Measurements from ENCODE around the gene ARHGDIB. TPM values are rescaled to one million over a fixed set of nuclear protein-coding genes. Genes with fewer than 3 reads are reported as not detected.

The ARHGDIB gene
- total and polyA plus RNA-seq, 2 of the 13 experiments (the other 11 are each of a cell fraction or from before 2014, with no cell fraction given): 0.11 to 0.87 TPM

DNA sequence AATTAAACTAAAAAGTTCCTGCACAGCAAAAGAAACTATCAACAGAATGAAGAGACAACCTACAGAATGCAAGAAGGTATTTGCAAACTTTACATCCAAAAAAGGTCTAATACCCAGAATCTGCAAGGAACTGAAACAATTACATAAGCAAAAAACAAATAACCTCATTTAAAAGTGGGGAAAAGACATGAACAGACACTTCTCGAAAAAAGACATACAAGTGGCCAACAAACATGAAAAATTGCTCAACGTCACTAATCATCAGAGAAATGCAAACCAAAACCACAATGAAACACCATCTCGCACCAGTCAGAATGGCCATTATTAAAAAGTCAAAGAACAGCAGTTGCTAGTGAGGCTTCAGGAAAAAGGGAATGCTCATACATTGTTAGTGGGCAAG lies 26.6 kb upstream of the ARHGDIB start (continued):
- no peak for TF ChIP-seq ZNF562 (CRISPR knock-in tag; IDR thresholded peaks at IDR 0.05; ENCODE audit: borderline replicate concordance)
- no peak for TF ChIP-seq KLF13 (CRISPR knock-in tag; IDR thresholded peaks at IDR 0.05)
- no peak for TF ChIP-seq NFKB2 (CRISPR knock-in tag; IDR thresholded peaks at IDR 0.05; ENCODE audit: borderline replicate concordance)
- TF ChIP-seq NR2F6 (IDR thresholded peaks at IDR 0.05): no peak
- TF ChIP-seq NR2F6 (CRISPR knock-in tag; IDR thresholded peaks at IDR 0.05): no peak
- TF ChIP-seq CREM (IDR thresholded peaks at IDR 0.05): no peak
- no peak for TF ChIP-seq CREM (CRISPR knock-in tag; IDR thresholded peaks at IDR 0.05)
- TF ChIP-seq HES4 (CRISPR knock-in tag; IDR thresholded peaks at IDR 0.05; ENCODE audit: borderline replicate concordance): no peak
- no peak for TF ChIP-seq PLRG1 (conservative IDR thresholded peaks at IDR 0.05)
- TF ChIP-seq, protein P1, sequence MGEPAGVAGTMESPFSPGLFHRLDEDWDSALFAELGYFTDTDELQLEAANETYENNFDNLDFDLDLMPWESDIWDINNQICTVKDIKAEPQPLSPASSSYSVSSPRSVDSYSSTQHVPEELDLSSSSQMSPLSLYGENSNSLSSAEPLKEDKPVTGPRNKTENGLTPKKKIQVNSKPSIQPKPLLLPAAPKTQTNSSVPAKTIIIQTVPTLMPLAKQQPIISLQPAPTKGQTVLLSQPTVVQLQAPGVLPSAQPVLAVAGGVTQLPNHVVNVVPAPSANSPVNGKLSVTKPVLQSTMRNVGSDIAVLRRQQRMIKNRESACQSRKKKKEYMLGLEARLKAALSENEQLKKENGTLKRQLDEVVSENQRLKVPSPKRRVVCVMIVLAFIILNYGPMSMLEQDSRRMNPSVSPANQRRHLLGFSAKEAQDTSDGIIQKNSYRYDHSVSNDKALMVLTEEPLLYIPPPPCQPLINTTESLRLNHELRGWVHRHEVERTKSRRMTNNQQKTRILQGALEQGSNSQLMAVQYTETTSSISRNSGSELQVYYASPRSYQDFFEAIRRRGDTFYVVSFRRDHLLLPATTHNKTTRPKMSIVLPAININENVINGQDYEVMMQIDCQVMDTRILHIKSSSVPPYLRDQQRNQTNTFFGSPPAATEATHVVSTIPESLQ (CRISPR knock-in tag; conservative IDR thresholded peaks at IDR 0.05): no peak
- TF ChIP-seq, protein P2, sequence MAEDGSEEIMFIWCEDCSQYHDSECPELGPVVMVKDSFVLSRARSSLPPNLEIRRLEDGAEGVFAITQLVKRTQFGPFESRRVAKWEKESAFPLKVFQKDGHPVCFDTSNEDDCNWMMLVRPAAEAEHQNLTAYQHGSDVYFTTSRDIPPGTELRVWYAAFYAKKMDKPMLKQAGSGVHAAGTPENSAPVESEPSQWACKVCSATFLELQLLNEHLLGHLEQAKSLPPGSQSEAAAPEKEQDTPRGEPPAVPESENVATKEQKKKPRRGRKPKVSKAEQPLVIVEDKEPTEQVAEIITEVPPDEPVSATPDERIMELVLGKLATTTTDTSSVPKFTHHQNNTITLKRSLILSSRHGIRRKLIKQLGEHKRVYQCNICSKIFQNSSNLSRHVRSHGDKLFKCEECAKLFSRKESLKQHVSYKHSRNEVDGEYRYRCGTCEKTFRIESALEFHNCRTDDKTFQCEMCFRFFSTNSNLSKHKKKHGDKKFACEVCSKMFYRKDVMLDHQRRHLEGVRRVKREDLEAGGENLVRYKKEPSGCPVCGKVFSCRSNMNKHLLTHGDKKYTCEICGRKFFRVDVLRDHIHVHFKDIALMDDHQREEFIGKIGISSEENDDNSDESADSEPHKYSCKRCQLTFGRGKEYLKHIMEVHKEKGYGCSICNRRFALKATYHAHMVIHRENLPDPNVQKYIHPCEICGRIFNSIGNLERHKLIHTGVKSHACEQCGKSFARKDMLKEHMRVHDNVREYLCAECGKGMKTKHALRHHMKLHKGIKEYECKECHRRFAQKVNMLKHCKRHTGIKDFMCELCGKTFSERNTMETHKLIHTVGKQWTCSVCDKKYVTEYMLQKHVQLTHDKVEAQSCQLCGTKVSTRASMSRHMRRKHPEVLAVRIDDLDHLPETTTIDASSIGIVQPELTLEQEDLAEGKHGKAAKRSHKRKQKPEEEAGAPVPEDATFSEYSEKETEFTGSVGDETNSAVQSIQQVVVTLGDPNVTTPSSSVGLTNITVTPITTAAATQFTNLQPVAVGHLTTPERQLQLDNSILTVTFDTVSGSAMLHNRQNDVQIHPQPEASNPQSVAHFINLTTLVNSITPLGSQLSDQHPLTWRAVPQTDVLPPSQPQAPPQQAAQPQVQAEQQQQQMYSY (CRISPR knock-in tag; IDR thresholded peaks at IDR 0.05): no peak
- TF ChIP-seq, protein P3, sequence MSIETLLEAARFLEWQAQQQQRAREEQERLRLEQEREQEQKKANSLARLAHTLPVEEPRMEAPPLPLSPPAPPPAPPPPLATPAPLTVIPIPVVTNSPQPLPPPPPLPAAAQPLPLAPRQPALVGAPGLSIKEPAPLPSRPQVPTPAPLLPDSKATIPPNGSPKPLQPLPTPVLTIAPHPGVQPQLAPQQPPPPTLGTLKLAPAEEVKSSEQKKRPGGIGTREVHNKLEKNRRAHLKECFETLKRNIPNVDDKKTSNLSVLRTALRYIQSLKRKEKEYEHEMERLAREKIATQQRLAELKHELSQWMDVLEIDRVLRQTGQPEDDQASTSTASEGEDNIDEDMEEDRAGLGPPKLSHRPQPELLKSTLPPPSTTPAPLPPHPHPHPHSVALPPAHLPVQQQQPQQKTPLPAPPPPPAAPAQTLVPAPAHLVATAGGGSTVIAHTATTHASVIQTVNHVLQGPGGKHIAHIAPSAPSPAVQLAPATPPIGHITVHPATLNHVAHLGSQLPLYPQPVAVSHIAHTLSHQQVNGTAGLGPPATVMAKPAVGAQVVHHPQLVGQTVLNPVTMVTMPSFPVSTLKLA (IDR thresholded peaks at IDR 0.05): no peak
- TF ChIP-seq ZNF772 (CRISPR knock-in tag; IDR thresholded peaks at IDR 0.05): no peak
- no peak for TF ChIP-seq TCF7 (IDR thresholded peaks at IDR 0.05; ENCODE audit: low read depth)

Data from HepG2 (cell line).